Fibroblast of lung (primary cell): ENCODE results near the gene EMID1. TPM values are rescaled to one million over a fixed set of nuclear protein-coding genes. Genes with fewer than 3 reads are reported as not detected.

ENCODE experiments used
- DNase-seq, 2 donors: peaks; one replicate each; pipeline versions ENCODE4 v3.0.0 to v3.0.0-alpha.2; 2010; ENCODE audit warnings: low read depth in 2 of 2
- H2AFZ ChIP-seq: 2 replicates; pipeline ENCODE4 v1.5.1; 2012; ENCODE audit warnings: low read length, control low read depth, inconsistent platforms
- H3K27ac ChIP-seq: 2 replicates; pipeline ENCODE4 v1.5.1; 2011; ENCODE audit warnings: low read length, control low read depth; ENCODE audit not compliant: insufficient read depth
- H3K27me3 ChIP-seq: 2 replicates; pipeline ENCODE4 v1.5.1; 2011; ENCODE audit warnings: mild to moderate bottlenecking, low read length; ENCODE audit not compliant: control insufficient read depth, insufficient read depth
- H3K36me3 ChIP-seq: 2 replicates; pipeline ENCODE4 v1.5.1; 2011; ENCODE audit warnings: low read length; ENCODE audit not compliant: control insufficient read depth, insufficient read depth
- H3K4me1 ChIP-seq: 2 replicates; pipeline ENCODE4 v1.5.1; 2011; ENCODE audit warnings: low read length; ENCODE audit not compliant: control insufficient read depth, insufficient read depth; ENCODE audit errors: extremely low read depth
- H3K4me2 ChIP-seq: 2 replicates; pipeline ENCODE4 v1.5.1; 2011; ENCODE audit warnings: low read length, control low read depth; ENCODE audit not compliant: insufficient read depth; ENCODE audit errors: extremely low read depth
- H3K4me3 ChIP-seq, 4 experiments: fragments of 200-600 bp in 1 of 4; sonication (generic) in 1 of 4; replicated peaks in 1 of 4; 2 replicates each; pipeline ENCODE4 v1.5.1; 2011 to 2016; ENCODE audit warnings: low read length in 4 of 4, low read depth in 3 of 4, mild to moderate bottlenecking in 3 of 4, control low read depth in 2 of 4, inconsistent platforms in 1 of 4, mixed read lengths in 1 of 4; ENCODE audit not compliant: insufficient read depth in 1 of 4; ENCODE audit errors: control extremely low read depth in 1 of 4
- H3K79me2 ChIP-seq: 2 replicates; pipeline ENCODE4 v1.5.1; 2012; ENCODE audit warnings: mild to moderate bottlenecking, low read length, inconsistent platforms; ENCODE audit not compliant: control insufficient read depth, insufficient read depth
- H3K9ac ChIP-seq: 2 replicates; pipeline ENCODE4 v1.5.1; 2011; ENCODE audit warnings: mild to moderate bottlenecking, low read length, control low read depth; ENCODE audit not compliant: insufficient read depth
- H3K9me3 ChIP-seq: 2 replicates; pipeline ENCODE4 v1.5.1; 2012; ENCODE audit warnings: low read depth, low read length; ENCODE audit not compliant: control insufficient read depth, insufficient read depth
- H4K20me1 ChIP-seq: 2 replicates; pipeline ENCODE4 v1.5.1; 2011; ENCODE audit warnings: low read length; ENCODE audit not compliant: control insufficient read depth, insufficient read depth; ENCODE audit errors: extremely low read depth
- EZH2 ChIP-seq: IDR thresholded peaks from 2 replicates; pipeline ENCODE4 v1.5.1; 2012; ENCODE audit warnings: low read length, control low read depth, mild to moderate bottlenecking; ENCODE audit errors: missing control alignments
- polyA plus RNA-seq, 2 donors: library from polyadenylated mRNA; depleted of rRNA in 1 of 2; stranded (reverse) in 1 of 2; unstranded in 1 of 2; fragments of >200 nt; gene quantifications; 2 replicates each; pipeline ENCODE4 v1.2.1, GENCODE V29; 2011 to 2012; ENCODE audit warnings: missing spikeins in 1 of 2
- total RNA-seq: library from RNA; depleted of rRNA; stranded (reverse); fragments of >200 nt; gene quantifications from 2 replicates; pipeline ENCODE4 v1.2.1, GENCODE V29; 2014
- TF ChIP-seq, protein P1 (sequence below), 2 donors: IDR thresholded peaks in 1 of 2; conservative IDR thresholded peaks in 1 of 2; 1 replicate in 1 of 2; 2 replicates in 1 of 2; pipeline ENCODE4 v1.5.1; 2011 to 2012; ENCODE audit warnings: low read length in 2 of 2, control low read depth in 1 of 2, inconsistent platforms in 1 of 2, low read depth in 1 of 2, mild to moderate bottlenecking in 1 of 2

Gene EMID1
- total and polyA plus RNA-seq, 2 donors (not counting 1 experiment from before 2014, with no cell fraction given), result 0.50 TPM; not detected in 1

DNA sequence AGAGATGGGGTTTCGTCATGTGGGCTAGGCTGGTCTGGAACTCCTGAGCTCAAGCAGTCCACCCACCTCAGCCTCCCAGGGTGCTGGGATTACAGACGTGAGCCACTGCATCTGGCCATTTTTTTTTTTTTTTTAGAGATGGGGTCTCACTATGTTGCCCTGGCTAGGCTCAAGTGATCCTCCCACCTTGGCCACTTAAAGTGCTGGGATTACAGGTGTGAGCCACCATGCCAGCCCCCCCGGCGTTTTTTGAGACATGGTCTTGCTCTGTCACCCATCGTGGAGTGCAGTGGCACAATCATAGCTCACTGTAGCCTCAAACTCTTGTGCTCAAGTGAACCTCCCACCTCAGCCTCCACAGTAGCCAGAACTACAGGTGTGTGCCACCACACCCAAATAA lies 45.6 kb downstream of the EMID1 start:
- Histone ChIP-seq H4K20me1 (no peaks in the 10 kb centered on the region), H3K9ac (no peak overlapping the region), H3K36me3 (no peaks in the 10 kb centered on the region), H3K4me1 (no peaks in the 10 kb centered on the region), H2AFZ (no peak overlapping the region), H3K27ac (no peak overlapping the region), H3K4me2 (no peak overlapping the region), H3K27me3 (no peaks in the 10 kb centered on the region), H3K79me2 (no peaks in the 10 kb centered on the region), H3K9me3 (no peaks in the 10 kb centered on the region), H3K4me3 (no peak overlapping the region)
- no peak for TF ChIP-seq EZH2
- TF ChIP-seq, protein P1, sequence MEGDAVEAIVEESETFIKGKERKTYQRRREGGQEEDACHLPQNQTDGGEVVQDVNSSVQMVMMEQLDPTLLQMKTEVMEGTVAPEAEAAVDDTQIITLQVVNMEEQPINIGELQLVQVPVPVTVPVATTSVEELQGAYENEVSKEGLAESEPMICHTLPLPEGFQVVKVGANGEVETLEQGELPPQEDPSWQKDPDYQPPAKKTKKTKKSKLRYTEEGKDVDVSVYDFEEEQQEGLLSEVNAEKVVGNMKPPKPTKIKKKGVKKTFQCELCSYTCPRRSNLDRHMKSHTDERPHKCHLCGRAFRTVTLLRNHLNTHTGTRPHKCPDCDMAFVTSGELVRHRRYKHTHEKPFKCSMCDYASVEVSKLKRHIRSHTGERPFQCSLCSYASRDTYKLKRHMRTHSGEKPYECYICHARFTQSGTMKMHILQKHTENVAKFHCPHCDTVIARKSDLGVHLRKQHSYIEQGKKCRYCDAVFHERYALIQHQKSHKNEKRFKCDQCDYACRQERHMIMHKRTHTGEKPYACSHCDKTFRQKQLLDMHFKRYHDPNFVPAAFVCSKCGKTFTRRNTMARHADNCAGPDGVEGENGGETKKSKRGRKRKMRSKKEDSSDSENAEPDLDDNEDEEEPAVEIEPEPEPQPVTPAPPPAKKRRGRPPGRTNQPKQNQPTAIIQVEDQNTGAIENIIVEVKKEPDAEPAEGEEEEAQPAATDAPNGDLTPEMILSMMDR (conservative IDR thresholded peaks at IDR 0.05 in 1 of 2, IDR thresholded peaks at IDR 0.05 in 1 of 2; ENCODE audit: low read depth in 1 of 2, low read length in 2 of 2), result no peak
- DNase-seq, result no peak

- Histone ChIP-seq H3K9me3 (no peaks in the 10 kb centered on the region), H3K9ac (no peak overlapping the region), H2AFZ (no peak overlapping the region), H3K4me3 (no peak overlapping the region), H3K4me1 (no peaks in the 10 kb centered on the region), H3K27me3 (no peaks in the 10 kb centered on the region), H3K4me2 (no peak overlapping the region), H3K79me2 (no peaks in the 10 kb centered on the region), H4K20me1 (no peaks in the 10 kb centered on the region), H3K27ac (no peak overlapping the region), H3K36me3 (no peaks in the 10 kb centered on the region)
- TF ChIP-seq, protein P1 (conservative IDR thresholded peaks at IDR 0.05 in 1 of 2, IDR thresholded peaks at IDR 0.05 in 1 of 2; ENCODE audit: low read depth in 1 of 2, low read length in 2 of 2), result no peak
- TF ChIP-seq EZH2, result no peak
- no peak for DNase-seq
These were observed 46.5 kb downstream of the EMID1 start for GRCh38 chr22:29251981-29252911.

GRCh38 chr22:29253561-29254285 lies 48.0 kb downstream of the EMID1 start:
- H3K27me3 ChIP-seq, result no peaks in the 10 kb centered on the region
- no peak overlapping the region for H3K4me3 ChIP-seq
- no peaks in the 10 kb centered on the region for H3K36me3 ChIP-seq
- H3K4me2 ChIP-seq, result no peak overlapping the region
- H2AFZ ChIP-seq, result no peak overlapping the region
- no peak overlapping the region for H3K9ac ChIP-seq
- H3K4me1 ChIP-seq, result no peaks in the 10 kb centered on the region
- H3K27ac ChIP-seq, result no peak overlapping the region
- TF ChIP-seq EZH2, result no peak
- TF ChIP-seq, protein P1 (conservative IDR thresholded peaks at IDR 0.05 in 1 of 2, IDR thresholded peaks at IDR 0.05 in 1 of 2; ENCODE audit: low read depth in 1 of 2, low read length in 2 of 2), result no peak
- H4K20me1 ChIP-seq, result no peaks in the 10 kb centered on the region
- H3K9me3 ChIP-seq, result no peaks in the 10 kb centered on the region
- H3K79me2 ChIP-seq, result no peaks in the 10 kb centered on the region
- DNase-seq, result no peak
